Endothelial cell of umbilical vein (primary cell): Measurements from ENCODE around the gene LDHD. TPM values are rescaled to one million over a fixed set of nuclear protein-coding genes. Genes with fewer than 3 reads are reported as not detected.
A peak's percentile ranks its signal among the peaks of the same experiment; 100 is the strongest.

Experiments used
- BruUV-seq: library from RNA; stranded (reverse); fragments of 400-500 nt; replicated peaks from 2 replicates; lab custom pipeline; 2021; lab: Mats Ljungman, UMichigan
- CTCF ChIA-PET: fragments of 300-600, 350-600 bp; sonication (Branson Sonifier 250); formaldehyde crosslinking; loops from one replicate; lab custom pipeline; 2021; ENCODE audit warnings: antibody characterized with exemption, inconsistent platforms; lab: Charles Lee
- POLR2A ChIA-PET: fragments of 300-600, 350-600 bp; sonication (Branson Sonifier 250); formaldehyde crosslinking; loops from one replicate; lab custom pipeline; 2021; ENCODE audit warnings: antibody characterized with exemption, inconsistent platforms; lab: Charles Lee
- DNase-seq: peaks from one replicate; pipeline ENCODE4 v3.0.0-alpha.2; 2011; ENCODE audit warnings: low read depth, low spot score
- FAIRE-seq: peaks from 2 replicates; lab custom pipeline; 2011; peaks lifted over from hg19 to GRCh38; lab: Jason Lieb, UNC
- H2AFZ ChIP-seq: 2 replicates; pipeline ENCODE4 v1.6.0; 2012; ENCODE audit warnings: low read depth, low read length, control low read depth, inconsistent platforms
- H3K27ac ChIP-seq: 2 replicates; pipeline ENCODE4 v1.5.1; 2011; ENCODE audit warnings: low read depth, mild to moderate bottlenecking, control low read depth, low read length, moderate library complexity; ENCODE audit not compliant: insufficient read depth
- H3K27me3 ChIP-seq, 2 experiments: 2 replicates each; pipeline versions ENCODE4 v1.6.0 to v1.6.1; 2011; ENCODE audit warnings: low read length in 2 of 2, mixed read lengths in 1 of 2; ENCODE audit not compliant: control insufficient read depth in 2 of 2, insufficient read depth in 2 of 2
- H3K36me3 ChIP-seq, 2 experiments: 2 replicates in 1 of 2; 3 replicates in 1 of 2; pipeline ENCODE4 v1.5.1; 2011; ENCODE audit warnings: low read length in 2 of 2, mild to moderate bottlenecking in 1 of 2, moderate library complexity in 1 of 2; ENCODE audit not compliant: control insufficient read depth in 2 of 2, insufficient read depth in 2 of 2; ENCODE audit errors: extremely low read depth in 1 of 2
- H3K4me1 ChIP-seq: 3 replicates; pipeline ENCODE4 v1.5.1; 2011; ENCODE audit warnings: mild to moderate bottlenecking, low read length; ENCODE audit not compliant: control insufficient read depth, insufficient read depth; ENCODE audit errors: extremely low read depth
- H3K4me2 ChIP-seq: 2 replicates; pipeline ENCODE4 v1.6.1; 2011; ENCODE audit warnings: low read length, control low read depth, mixed read lengths; ENCODE audit not compliant: insufficient read depth
- H3K4me3 ChIP-seq, 3 experiments: fragments of 200-600 bp in 1 of 3; sonication (generic), shearing (Covaris generic) in 1 of 3; replicated peaks in 1 of 3; 2 replicates each; pipeline ENCODE4 v1.5.1; 2011 to 2016; ENCODE audit warnings: control low read depth in 3 of 3, low read length in 3 of 3, mild to moderate bottlenecking in 2 of 3, inconsistent platforms in 1 of 3, low read depth in 1 of 3, moderate library complexity in 1 of 3; ENCODE audit not compliant: insufficient read depth in 1 of 3
- H3K79me2 ChIP-seq: 2 replicates; pipeline ENCODE4 v1.6.0; 2012; ENCODE audit warnings: low read length, inconsistent platforms; ENCODE audit not compliant: control insufficient read depth, insufficient read depth
- H3K9ac ChIP-seq: replicated peaks from 2 replicates; pipeline ENCODE3; 2011; ENCODE audit warnings: low read length, control low read depth; ENCODE audit not compliant: insufficient read depth; ENCODE audit errors: extremely low read depth
- H3K9me1 ChIP-seq: replicated peaks from 3 replicates; pipeline ENCODE4 v1.6.0; 2011; ENCODE audit warnings: mild to moderate bottlenecking, low read length; ENCODE audit not compliant: control insufficient read depth, insufficient read depth; ENCODE audit errors: extremely low read depth
- H3K9me3 ChIP-seq: replicated peaks from 2 replicates; pipeline ENCODE4 v1.5.1; 2012; ENCODE audit warnings: low read length, inconsistent platforms; ENCODE audit not compliant: control insufficient read depth, insufficient read depth
- H4K20me1 ChIP-seq: replicated peaks from 2 replicates; pipeline ENCODE3; 2011; ENCODE audit warnings: mild to moderate bottlenecking, low read length; ENCODE audit not compliant: control insufficient read depth, insufficient read depth; ENCODE audit errors: extremely low read depth
- EZH2 ChIP-seq: IDR thresholded peaks from 2 replicates; pipeline ENCODE4 v1.6.1; 2012; ENCODE audit warnings: borderline replicate concordance, low read depth, mild to moderate bottlenecking, moderate library complexity, low read length, inconsistent platforms; ENCODE audit not compliant: severe bottlenecking
- FOS ChIP-seq: IDR thresholded peaks from 2 replicates; pipeline ENCODE4 v1.6.1; 2011; ENCODE audit warnings: mild to moderate bottlenecking, low read length, moderate library complexity, borderline replicate concordance; ENCODE audit not compliant: insufficient read depth
- GATA2 ChIP-seq: IDR thresholded peaks from 2 replicates; pipeline ENCODE4 v1.7.0; 2011; ENCODE audit warnings: low read depth, mild to moderate bottlenecking, moderate library complexity, mixed read lengths, low read length; ENCODE audit not compliant: insufficient read length, insufficient read depth
- MYC ChIP-seq: IDR thresholded peaks from one replicate; pipeline ENCODE4 v1.6.1; 2011; ENCODE audit warnings: mild to moderate bottlenecking, low read depth, low read length
- POLR2A ChIP-seq: IDR thresholded peaks from 2 replicates; pipeline ENCODE4 v1.6.1; 2012; ENCODE audit warnings: low read depth, mild to moderate bottlenecking, control low read depth, low read length
- POLR2AphosphoS5 ChIP-seq: IDR thresholded peaks from 2 replicates; pipeline ENCODE4 v1.6.1; 2012; ENCODE audit warnings: low read depth, mild to moderate bottlenecking, control low read depth, low read length, moderate library complexity; ENCODE audit not compliant: insufficient read depth
- dilution Hi-C: fragments of 300-500 bp; cut with MboI; formaldehyde crosslinking; loops from one replicate; pipeline ENCODE4 v1.15.0; 2019; ENCODE audit warnings: low sequenced_read_pairs; ENCODE audit not compliant: extremely low pct_ligation_motif_present
- intact Hi-C: fragments of 100-400 bp; cut with micrococcal nuclease; formaldehyde crosslinking; loops from one replicate; pipeline ENCODE4 v1.10.0; 2022
- polyA plus RNA-seq, 4 experiments: library from polyadenylated mRNA; depleted of rRNA in 3 of 4; stranded (reverse) in 3 of 4; unstranded in 1 of 4; fragments of >200 nt; gene quantifications; 2 replicates each; pipeline versions ENCODE4 v1.2.1 to v1.2.3, GENCODE V29; 2011 to 2012; ENCODE audit warnings: missing spikeins in 1 of 4
- total RNA-seq: library from RNA; stranded (reverse); gene quantifications from 2 replicates; pipeline ENCODE4 v1.2.3, GENCODE V29; 2021
- TF ChIP-seq, protein P1 (sequence below), 2 donors: IDR thresholded peaks; 1 replicate in 1 of 2; 2 replicates in 1 of 2; pipeline ENCODE4 v1.5.1; 2011; ENCODE audit warnings: low read length in 2 of 2, mild to moderate bottlenecking in 2 of 2, moderate library complexity in 2 of 2, control low read depth in 1 of 2, inconsistent platforms in 1 of 2, low read depth in 1 of 2; ENCODE audit not compliant: insufficient read depth in 1 of 2; ENCODE audit errors: extremely low read depth in 1 of 2

Gene LDHD
- total and polyA plus RNA-seq, 2 donors (not counting 3 experiments of a cell fraction or from before 2014, with no cell fraction given), result 0.41 TPM; not detected in 1

- no peak overlapping the region for H3K4me3 ChIP-seq
- peak; percentile 41 for DNase-seq
- no peaks in the 10 kb centered on the region for H4K20me1 ChIP-seq
- H2AFZ ChIP-seq, result no peak overlapping the region
- H3K27me3 ChIP-seq, result no peaks in the 10 kb centered on the region
- intact Hi-C loops (loop anchor here (1.0 to 2.0 kb wide), 6 partner anchors 25 to 403 kb away; no protein-coding TSS in a partner anchor), dilution Hi-C loops (no loop called here)
- TF ChIP-seq POLR2A (no peak), POLR2AphosphoS5 (peak; percentile 45), MYC (no peak), EZH2 (peak; percentile 40), GATA2 (no peak), FOS (no peak)
- TF ChIP-seq, protein P1, sequence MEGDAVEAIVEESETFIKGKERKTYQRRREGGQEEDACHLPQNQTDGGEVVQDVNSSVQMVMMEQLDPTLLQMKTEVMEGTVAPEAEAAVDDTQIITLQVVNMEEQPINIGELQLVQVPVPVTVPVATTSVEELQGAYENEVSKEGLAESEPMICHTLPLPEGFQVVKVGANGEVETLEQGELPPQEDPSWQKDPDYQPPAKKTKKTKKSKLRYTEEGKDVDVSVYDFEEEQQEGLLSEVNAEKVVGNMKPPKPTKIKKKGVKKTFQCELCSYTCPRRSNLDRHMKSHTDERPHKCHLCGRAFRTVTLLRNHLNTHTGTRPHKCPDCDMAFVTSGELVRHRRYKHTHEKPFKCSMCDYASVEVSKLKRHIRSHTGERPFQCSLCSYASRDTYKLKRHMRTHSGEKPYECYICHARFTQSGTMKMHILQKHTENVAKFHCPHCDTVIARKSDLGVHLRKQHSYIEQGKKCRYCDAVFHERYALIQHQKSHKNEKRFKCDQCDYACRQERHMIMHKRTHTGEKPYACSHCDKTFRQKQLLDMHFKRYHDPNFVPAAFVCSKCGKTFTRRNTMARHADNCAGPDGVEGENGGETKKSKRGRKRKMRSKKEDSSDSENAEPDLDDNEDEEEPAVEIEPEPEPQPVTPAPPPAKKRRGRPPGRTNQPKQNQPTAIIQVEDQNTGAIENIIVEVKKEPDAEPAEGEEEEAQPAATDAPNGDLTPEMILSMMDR (IDR thresholded peaks at IDR 0.05; ENCODE audit: extremely low read depth in 1 of 2, insufficient read depth in 1 of 2, low read depth in 1 of 2, low read length in 2 of 2), result no peak
- POLR2A ChIA-PET, result interaction anchor here (1.2 kb wide), 1 partner anchor 127 kb away, joined by 4 read pairs; the partner anchor contains the start of gene WDR59
- FAIRE-seq, result no peak
- no peaks in the 10 kb centered on the region for H3K9me1 ChIP-seq
- H3K4me2 ChIP-seq, result no peak overlapping the region
- H3K9ac ChIP-seq, result no peak overlapping the region
- no peaks in the 10 kb centered on the region for H3K79me2 ChIP-seq
- no TSS peak for BruUV-seq
- H3K36me3 ChIP-seq, result no peaks in the 10 kb centered on the region
- CTCF ChIA-PET, result interaction anchor here (0.6 to 7.2 kb wide), 29 partner anchors 18 to 299 kb away, joined by 3 to 317 read pairs (median 6); partner anchors contain the start of genes WDR59 and ZNRF1
- no peak overlapping the region for H3K27ac ChIP-seq
- H3K4me1 ChIP-seq, result peaks cover 12% of the 10 kb centered on the region
- H3K9me3 ChIP-seq, result no peaks in the 10 kb centered on the region
These were observed 4.4 kb downstream of the LDHD start for GRCh38 chr16:75111961-75112733.
